ENCODE data around the gene HDAC7. TPM values are rescaled to one million over a fixed set of nuclear protein-coding genes. Genes with fewer than 3 reads are reported as not detected.

Gene HDAC7
- total RNA-seq, 1 experiment from 2014 or later = 44.2 TPM

- Histone ChIP-seq H4K20me1 (ENCODE audit: low read length) (no peaks in the 10 kb centered on the region), H3K4me1 (ENCODE audit: insufficient read depth, low read length) (peaks cover 28% of the 10 kb centered on the region), H3K9ac (ENCODE audit: low read length) (no peak overlapping the region), H3K79me2 (ENCODE audit: low read length) (peaks cover 11% of the 10 kb centered on the region), H3K4me2 (ENCODE audit: low read length) (no peak overlapping the region), H3F3A (ENCODE audit: low read length, unreplicated experiment) (peaks cover 4% of the 10 kb centered on the region), H3K9me3 (ENCODE audit: low read length) (no peaks in the 10 kb centered on the region), H2AFZ (ENCODE audit: low read length) (no peak overlapping the region), H3K27ac (ENCODE audit: low read length) (no peak overlapping the region), H3K27me3 (ENCODE audit: low read length) (no peaks in the 10 kb centered on the region), H3K36me3 (ENCODE audit: low read depth, low read length) (no peaks in the 10 kb centered on the region; the same call in 1 of the 2 replicates), H3K4me3 (ENCODE audit: low read length) (no peak overlapping the region), H3K9me2 (replicated peaks; ENCODE audit: low read length) (no peaks in the 10 kb centered on the region)
- BruUV-seq (replicated peaks) = no TSS peak
- TF ChIP-seq CTCF (conservative IDR thresholded peaks at IDR 0.05; ENCODE audit: low read depth, low read length) = no peak
- no peak for TF ChIP-seq EZH2phosphoT487 (IDR thresholded peaks at IDR 0.05; ENCODE audit: borderline replicate concordance, low read length)
- no peak for TF ChIP-seq EZH2 (IDR thresholded peaks at IDR 0.05; ENCODE audit: low read length, unreplicated experiment)
- ATAC-seq (no peak), DNase-seq (no peak)
- intact Hi-C loops (cut with micrococcal nuclease) = loop anchor here (1.0 kb wide), 3 partner anchors 37 to 64 kb away; no protein-coding TSS in a partner anchor
- ChIA-PET CTCF (interaction anchor here (1.4 to 1.6 kb wide), 2 partner anchors 36 to 59 kb away, joined by 4 to 5 read pairs; no protein-coding TSS in a partner anchor), POLR2A (ENCODE audit: unreplicated experiment) (interaction anchor here (0.6 kb wide), 1 partner anchor 1620 kb away, joined by 3 read pairs; no protein-coding TSS in a partner anchor)
Observed at GRCh38 chr12:47778881-47779280, 40.8 kb downstream of the HDAC7 start.

- intact Hi-C loops (cut with micrococcal nuclease) = no loop called here
- peaks cover 4% of the 10 kb centered on the region for H3F3A ChIP-seq (ENCODE audit: low read length, unreplicated experiment)
- BruUV-seq (replicated peaks) = no TSS peak
- no peak overlapping the region for H3K4me3 ChIP-seq (ENCODE audit: low read length)
- H3K79me2 ChIP-seq (ENCODE audit: low read length) = peaks cover 15% of the 10 kb centered on the region
- no peaks in the 10 kb centered on the region for H3K27me3 ChIP-seq (ENCODE audit: low read length)
- H3K9ac ChIP-seq (ENCODE audit: low read length) = no peak overlapping the region
- H3K9me3 ChIP-seq (ENCODE audit: low read length) = no peaks in the 10 kb centered on the region
- H3K27ac ChIP-seq (ENCODE audit: low read length) = no peak overlapping the region
- no peak overlapping the region for H3K4me2 ChIP-seq (ENCODE audit: low read length)
- TF ChIP-seq EZH2 (IDR thresholded peaks at IDR 0.05; ENCODE audit: low read length, unreplicated experiment) = no peak
- no peak for TF ChIP-seq CTCF (conservative IDR thresholded peaks at IDR 0.05; ENCODE audit: low read depth, low read length)
- no peak for TF ChIP-seq EZH2phosphoT487 (IDR thresholded peaks at IDR 0.05; ENCODE audit: borderline replicate concordance, low read length)
- no peak overlapping the region for H2AFZ ChIP-seq (ENCODE audit: low read length)
- no peaks in the 10 kb centered on the region for H3K9me2 ChIP-seq (replicated peaks; ENCODE audit: low read length)
- ATAC-seq (no peak), DNase-seq (no peak)
- no peaks in the 10 kb centered on the region for H4K20me1 ChIP-seq (ENCODE audit: low read length)
- ChIA-PET POLR2A (ENCODE audit: unreplicated experiment) (interaction anchor here (0.5 kb wide), 1 partner anchor 52 kb away, joined by 4 read pairs; no protein-coding TSS in a partner anchor), CTCF (interaction anchor here (0.7 to 1.6 kb wide), 3 partner anchors 35 to 60 kb away, joined by 3 to 5 read pairs (median 4); no protein-coding TSS in a partner anchor)
- H3K36me3 ChIP-seq (ENCODE audit: low read depth, low read length) = no peaks in the 10 kb centered on the region
- peaks cover 29% of the 10 kb centered on the region for H3K4me1 ChIP-seq (ENCODE audit: insufficient read depth, low read length)
Observed at GRCh38 chr12:47777741-47778558, 41.8 kb downstream of the HDAC7 start.

GRCh38 chr12:47777151-47777550, 42.6 kb downstream of the HDAC7 start:
- peaks cover 15% of the 10 kb centered on the region for H3K79me2 ChIP-seq (ENCODE audit: low read length)
- H4K20me1 ChIP-seq (ENCODE audit: low read length) = no peaks in the 10 kb centered on the region
- no peaks in the 10 kb centered on the region for H3K27me3 ChIP-seq (ENCODE audit: low read length)
- POLR2A ChIA-PET (ENCODE audit: unreplicated experiment) = no interaction called here
- TF ChIP-seq CTCF (conservative IDR thresholded peaks at IDR 0.05; ENCODE audit: low read depth, low read length) (no peak), EZH2phosphoT487 (IDR thresholded peaks at IDR 0.05; ENCODE audit: borderline replicate concordance, low read length) (no peak), EZH2 (IDR thresholded peaks at IDR 0.05; ENCODE audit: low read length, unreplicated experiment) (no peak)
- no peaks in the 10 kb centered on the region for H3K36me3 ChIP-seq (ENCODE audit: low read depth, low read length)
- intact Hi-C loops (cut with micrococcal nuclease) = no loop called here
- H3K4me2 ChIP-seq (ENCODE audit: low read length) = no peak overlapping the region
- H3K4me3 ChIP-seq (ENCODE audit: low read length) = no peak overlapping the region
- ATAC-seq (no peak), DNase-seq (no peak)
- no peak overlapping the region for H3K9ac ChIP-seq (ENCODE audit: low read length)
- no peak overlapping the region for H2AFZ ChIP-seq (ENCODE audit: low read length)
- peaks cover 4% of the 10 kb centered on the region for H3F3A ChIP-seq (ENCODE audit: low read length, unreplicated experiment)
- H3K9me3 ChIP-seq (ENCODE audit: low read length) = no peaks in the 10 kb centered on the region
- H3K9me2 ChIP-seq (replicated peaks; ENCODE audit: low read length) = no peaks in the 10 kb centered on the region
- CTCF ChIA-PET = no interaction called here
- H3K27ac ChIP-seq (ENCODE audit: low read length) = peak overlapping the region; percentile 15; the same call in 1 of the 2 replicates
- peaks cover 32% of the 10 kb centered on the region for H3K4me1 ChIP-seq (ENCODE audit: insufficient read depth, low read length)
- BruUV-seq (replicated peaks) = no TSS peak

Data from PC-3 (cell line).